Mesenchymal stem cell (in vitro differentiated cells and primary cell): ENCODE data around the gene PTPRN2.
A peak's percentile ranks its signal among the peaks of the same experiment; 100 is the strongest.

ENCODE experiments used
- DNase-seq: peaks from one replicate; pipeline ENCODE4 v3.0.0-alpha.2; 2013
- H2AFZ ChIP-seq: one replicate; pipeline ENCODE4 v1.6.1; 2013; ENCODE audit warnings: low read depth, mild to moderate bottlenecking, control low read depth, inconsistent platforms, low read length, moderate library complexity
- H2AK5ac ChIP-seq: 2 replicates; pipeline ENCODE4 v1.6.1; 2013; ENCODE audit warnings: low read length, moderate library complexity, mild to moderate bottlenecking, inconsistent platforms; ENCODE audit not compliant: severe bottlenecking
- H2BK120ac ChIP-seq: one replicate; pipeline ENCODE4 v1.6.1; 2013; ENCODE audit warnings: low read depth, mild to moderate bottlenecking, inconsistent platforms, low read length, moderate library complexity
- H2BK12ac ChIP-seq, 2 experiments: one replicate each; pipeline ENCODE4 v1.6.1; 2013; ENCODE audit warnings: inconsistent platforms in 2 of 2, low read length in 2 of 2, mild to moderate bottlenecking in 2 of 2, moderate library complexity in 2 of 2, control low read depth in 1 of 2
- H2BK15ac ChIP-seq: one replicate; pipeline ENCODE4 v1.6.1; 2013; ENCODE audit warnings: mild to moderate bottlenecking, low read depth, inconsistent platforms; ENCODE audit not compliant: poor library complexity, severe bottlenecking
- H2BK5ac ChIP-seq: 2 replicates; pipeline ENCODE4 v1.6.1; 2013; ENCODE audit warnings: low read depth, mild to moderate bottlenecking, low read length, control low read depth, inconsistent platforms; ENCODE audit not compliant: poor library complexity, severe bottlenecking
- H3K14ac ChIP-seq, 2 experiments: one replicate each; pipeline ENCODE4 v1.6.1; 2013; ENCODE audit warnings: inconsistent platforms in 2 of 2, low read length in 2 of 2, control low read depth in 1 of 2, mild to moderate bottlenecking in 1 of 2, moderate library complexity in 1 of 2
- H3K18ac ChIP-seq, 2 experiments: one replicate each; pipeline ENCODE4 v1.6.1; 2013; ENCODE audit warnings: inconsistent platforms in 2 of 2, low read length in 2 of 2, control low read depth in 1 of 2, low read depth in 1 of 2, mild to moderate bottlenecking in 1 of 2
- H3K23ac ChIP-seq, 2 experiments: one replicate each; pipeline ENCODE4 v1.6.1; 2013; ENCODE audit warnings: inconsistent platforms in 2 of 2, low read length in 2 of 2, mild to moderate bottlenecking in 2 of 2, moderate library complexity in 2 of 2, control low read depth in 1 of 2
- H3K27ac ChIP-seq: 2 replicates; pipeline ENCODE4 v1.5.1; 2013; ENCODE audit warnings: mild to moderate bottlenecking, moderate library complexity, low read length, control low read depth, inconsistent platforms; ENCODE audit not compliant: poor library complexity, severe bottlenecking
- H3K27me3 ChIP-seq, 2 experiments: 2 replicates each; pipeline versions ENCODE4 v1.6.1 to v1.7.0; 2013; ENCODE audit warnings: low read length in 2 of 2, mild to moderate bottlenecking in 2 of 2, moderate library complexity in 2 of 2, control low read depth in 1 of 2, inconsistent platforms in 1 of 2; ENCODE audit not compliant: control insufficient read depth in 1 of 2, insufficient read depth in 1 of 2
- H3K36me3 ChIP-seq, 2 experiments: 2 replicates each; pipeline versions ENCODE4 v1.6.1 to v1.7.0; 2013; ENCODE audit warnings: low read length in 2 of 2, control low read depth in 1 of 2, inconsistent platforms in 1 of 2, low read depth in 1 of 2, mild to moderate bottlenecking in 1 of 2; ENCODE audit not compliant: insufficient read depth in 2 of 2, control insufficient read depth in 1 of 2
- H3K4ac ChIP-seq, 2 experiments: one replicate each; pipeline ENCODE4 v1.6.1; 2013; ENCODE audit warnings: inconsistent platforms in 2 of 2, low read length in 2 of 2, mild to moderate bottlenecking in 2 of 2, moderate library complexity in 2 of 2, control low read depth in 1 of 2, low read depth in 1 of 2
- H3K4me1 ChIP-seq: 2 replicates; pipeline ENCODE4 v1.6.1; 2013; ENCODE audit warnings: low read depth, low read length, control low read depth; ENCODE audit not compliant: control insufficient read depth, insufficient read depth
- H3K4me2 ChIP-seq: 2 replicates; pipeline ENCODE4 v1.6.1; 2013; ENCODE audit warnings: low read length, mild to moderate bottlenecking, inconsistent platforms; ENCODE audit not compliant: poor library complexity, severe bottlenecking
- H3K4me3 ChIP-seq, 2 experiments: 2 replicates each; pipeline versions ENCODE4 v1.5.1 to v1.7.0; 2013; ENCODE audit warnings: low read length in 2 of 2, mild to moderate bottlenecking in 2 of 2, control low read depth in 1 of 2, low read depth in 1 of 2; ENCODE audit not compliant: insufficient read depth in 1 of 2
- H3K79me1 ChIP-seq: replicated peaks from 2 replicates; pipeline ENCODE4 v1.6.1; 2013; ENCODE audit warnings: mild to moderate bottlenecking, control low read depth, low read length, inconsistent platforms; ENCODE audit not compliant: poor library complexity, severe bottlenecking
- H3K9ac ChIP-seq: 2 replicates; pipeline ENCODE4 v1.7.0; 2013; ENCODE audit warnings: mild to moderate bottlenecking, low read length, moderate library complexity
- H3K9me3 ChIP-seq: 2 replicates; pipeline ENCODE4 v1.7.0; 2013; ENCODE audit warnings: mild to moderate bottlenecking, low read length; ENCODE audit not compliant: control insufficient read depth
- H4K8ac ChIP-seq: one replicate; pipeline ENCODE4 v1.6.1; 2013; ENCODE audit warnings: inconsistent platforms, mild to moderate bottlenecking, low read length, moderate library complexity
- H4K91ac ChIP-seq: one replicate; pipeline ENCODE4 v1.6.1; 2013; ENCODE audit warnings: mild to moderate bottlenecking, low read length, inconsistent platforms
- WGBS: methylation state at CpG from one replicate; pipeline ENCODE4 v1.1.7; 2013; ENCODE audit warnings: mixed read lengths; 5-methylcytosine and 5-hydroxymethylcytosine counted together

Gene PTPRN2

GRCh38 chr7:157793087-157793353 lies 794.6 kb downstream of the PTPRN2 start:
- no peak overlapping the region for H3K4me3 ChIP-seq
- H3K4me2 ChIP-seq, result peak overlapping the region; percentile 12
- H3K9ac ChIP-seq, result no peak overlapping the region
- no peak for DNase-seq
- H3K27me3 ChIP-seq, result no peaks in the 10 kb centered on the region
- no peak overlapping the region for H4K8ac ChIP-seq
- no peak overlapping the region for H2BK15ac ChIP-seq
- WGBS, result 64% methylated on average over 10 of the region's 10 CpGs
- no peaks in the 10 kb centered on the region for H3K36me3 ChIP-seq
- no peak overlapping the region for H2AFZ ChIP-seq
- H3K14ac ChIP-seq, result no peak overlapping the region
- no peaks in the 10 kb centered on the region for H3K9me3 ChIP-seq
- peaks cover 25% of the 10 kb centered on the region for H3K4me1 ChIP-seq
- H4K91ac ChIP-seq, result no peak overlapping the region
- H3K79me1 ChIP-seq, result no peaks in the 10 kb centered on the region
- H2BK5ac ChIP-seq, result no peak overlapping the region
- H3K23ac ChIP-seq, result no peak overlapping the region
- no peak overlapping the region for H3K18ac ChIP-seq
- no peak overlapping the region for H3K27ac ChIP-seq
- no peak overlapping the region for H2AK5ac ChIP-seq
- H3K4ac ChIP-seq, result no peak overlapping the region
- no peak overlapping the region for H2BK120ac ChIP-seq
- no peak overlapping the region for H2BK12ac ChIP-seq

DNA sequence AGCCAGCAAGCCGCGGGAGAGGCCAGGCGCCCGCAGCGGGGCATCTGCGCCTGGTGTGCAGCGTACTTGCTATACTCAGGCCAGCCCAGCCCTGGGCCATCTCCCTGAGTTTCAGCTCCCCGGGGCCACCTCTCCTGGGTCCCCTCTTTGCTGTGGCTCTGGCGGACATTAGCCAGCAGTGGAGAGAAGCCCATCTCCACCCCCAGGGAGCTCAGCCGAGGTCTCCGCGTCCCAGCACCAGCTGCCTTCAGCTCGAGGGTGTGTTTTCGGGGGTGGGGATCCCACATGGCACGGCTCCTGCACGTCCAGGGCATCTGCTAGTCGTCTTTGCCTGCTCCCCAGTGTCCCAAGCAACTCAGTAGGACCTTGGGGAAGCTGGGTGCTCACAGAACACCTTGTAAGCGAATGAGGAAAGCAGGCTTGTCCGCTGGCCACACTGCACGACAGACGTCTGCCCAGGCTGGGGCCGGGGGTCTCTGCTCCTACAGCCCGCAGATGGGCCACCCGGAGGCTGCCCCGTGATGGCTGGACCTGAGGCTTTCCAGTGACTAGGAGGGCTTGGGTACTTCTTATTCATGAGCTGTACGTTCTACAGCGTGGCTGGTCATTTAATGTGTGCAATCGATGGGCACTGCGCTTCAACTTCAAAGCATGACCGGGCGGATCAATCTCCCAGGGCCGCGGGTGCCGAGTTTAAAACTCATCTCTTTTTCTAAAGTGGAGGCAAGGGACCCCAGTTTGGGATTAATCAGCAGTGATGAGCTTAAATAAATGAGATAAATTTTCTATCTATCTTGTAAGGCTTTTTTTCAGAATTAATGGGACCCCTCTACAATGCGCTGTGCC lies 795.2 kb downstream of the PTPRN2 start:
- Histone ChIP-seq H4K8ac (no peak overlapping the region), H3K4ac (no peak overlapping the region)

GRCh38 chr7:157791666-157792065 lies 796.0 kb downstream of the PTPRN2 start:
- Histone ChIP-seq H2BK12ac (no peak overlapping the region), H3K4me1 (peaks cover 21% of the 10 kb centered on the region), H2BK15ac (no peak overlapping the region), H4K91ac (no peak overlapping the region), H3K4me3 (no peak overlapping the region), H3K27ac (no peak overlapping the region), H3K14ac (no peak overlapping the region), H3K4me2 (no peak overlapping the region), H3K9ac (no peak overlapping the region), H3K79me1 (no peaks in the 10 kb centered on the region), H3K9me3 (no peaks in the 10 kb centered on the region), H4K8ac (no peak overlapping the region), H3K36me3 (no peaks in the 10 kb centered on the region), H2BK120ac (no peak overlapping the region), H3K27me3 (no peaks in the 10 kb centered on the region), H3K23ac (no peak overlapping the region), H3K18ac (no peak overlapping the region), H2BK5ac (no peak overlapping the region), H2AK5ac (no peak overlapping the region), H3K4ac (no peak overlapping the region), H2AFZ (no peak overlapping the region)
- DNase-seq, result no peak
- 90% methylated on average over 16 of the region's 16 CpGs for WGBS

More for the DNA sequence above, 795.2 kb downstream of the PTPRN2 start:
- Histone ChIP-seq H2BK15ac (no peak overlapping the region), H3K23ac (no peak overlapping the region), H2AK5ac (no peak overlapping the region), H2AFZ (no peak overlapping the region), H3K79me1 (no peaks in the 10 kb centered on the region), H2BK5ac (no peak overlapping the region), H4K91ac (no peak overlapping the region), H3K18ac (no peak overlapping the region), H3K9me3 (no peaks in the 10 kb centered on the region), H2BK12ac (no peak overlapping the region), H3K27me3 (no peaks in the 10 kb centered on the region), H3K4me3 (no peak overlapping the region), H3K36me3 (no peaks in the 10 kb centered on the region), H3K4me2 (no peak overlapping the region), H3K14ac (no peak overlapping the region), H2BK120ac (no peak overlapping the region), H3K4me1 (peaks cover 24% of the 10 kb centered on the region), H3K9ac (no peak overlapping the region), H3K27ac (no peak overlapping the region)
- DNase-seq, result no peak
- 72% methylated on average over 35 of the region's 35 CpGs for WGBS

- Histone ChIP-seq H3K4me2 (no peak overlapping the region), H2BK12ac (no peak overlapping the region), H4K8ac (no peak overlapping the region), H2BK120ac (no peak overlapping the region), H3K18ac (no peak overlapping the region), H3K36me3 (no peaks in the 10 kb centered on the region), H2AFZ (no peak overlapping the region), H3K14ac (no peak overlapping the region), H3K4me1 (peaks cover 21% of the 10 kb centered on the region), H3K27ac (no peak overlapping the region), H4K91ac (no peak overlapping the region), H3K23ac (no peak overlapping the region), H3K79me1 (no peaks in the 10 kb centered on the region), H2BK5ac (no peak overlapping the region), H3K27me3 (no peaks in the 10 kb centered on the region), H3K4me3 (no peak overlapping the region), H2BK15ac (no peak overlapping the region), H3K4ac (no peak overlapping the region), H3K9me3 (no peaks in the 10 kb centered on the region), H2AK5ac (no peak overlapping the region), H3K9ac (no peak overlapping the region)
- no peak for DNase-seq
- WGBS, result 96% methylated on average over 22 of the region's 23 CpGs
Observed at GRCh38 chr7:157791261-157791660, 796.4 kb downstream of the PTPRN2 start.
